CD4-positive, alpha-beta T cell treated with Interferon alpha-2 for 1 hour (primary cell): ENCODE measurements around the gene HS6ST3.
"Not testable (repeated sequence)": the region's sequence is repeated elsewhere in the genome, so short reads cannot be mapped to it uniquely, and the experiment has no call there.

Source experiments
- DNase-seq, 2 donors: peaks; one replicate each; pipeline ENCODE4 v3.0.0-alpha.2; 2020 to 2022

The HS6ST3 gene

GRCh38 chr13:96751089-96751488 lies 661.2 kb downstream of the HS6ST3 start:
- no peak for DNase-seq

- DNase-seq: no peak
Observed at GRCh38 chr13:96762876-96763275, 673.0 kb downstream of the HS6ST3 start.

GRCh38 chr13:96766306-96766705 lies 676.4 kb downstream of the HS6ST3 start:
- no peak for DNase-seq

- no peak for DNase-seq
Observed at GRCh38 chr13:96768524-96768923, 678.6 kb downstream of the HS6ST3 start.

- DNase-seq: no peak
Observed at GRCh38 chr13:96769874-96770273, 680.0 kb downstream of the HS6ST3 start.

- DNase-seq: no peak
Observed at GRCh38 chr13:96771486-96772367, 681.8 kb downstream of the HS6ST3 start.

GRCh38 chr13:96772426-96772825 lies 682.5 kb downstream of the HS6ST3 start:
- DNase-seq: no peak

- not testable (repeated sequence) for DNase-seq
Observed at GRCh38 chr13:96778302-96778701, 688.4 kb downstream of the HS6ST3 start.

- DNase-seq: no peak
Observed at GRCh38 chr13:96779691-96780090, 689.8 kb downstream of the HS6ST3 start.

GRCh38 chr13:96780105-96780504 lies 690.2 kb downstream of the HS6ST3 start:
- DNase-seq: no peak

GRCh38 chr13:96781141-96781540 lies 691.2 kb downstream of the HS6ST3 start:
- DNase-seq: no peak

- DNase-seq: no peak
Observed at GRCh38 chr13:96782186-96782585, 692.3 kb downstream of the HS6ST3 start.

- no peak for DNase-seq
Observed at GRCh38 chr13:96783057-96783456, 693.1 kb downstream of the HS6ST3 start.

- DNase-seq: no peak
Observed at GRCh38 chr13:96783511-96783910, 693.6 kb downstream of the HS6ST3 start.

GRCh38 chr13:96785986-96786385 lies 696.1 kb downstream of the HS6ST3 start:
- no peak for DNase-seq

GRCh38 chr13:96792188-96792587 lies 702.3 kb downstream of the HS6ST3 start:
- no peak for DNase-seq

- DNase-seq: no peak
Observed at GRCh38 chr13:96792736-96793403, 703.0 kb downstream of the HS6ST3 start.

GRCh38 chr13:96793404-96793755 lies 703.5 kb downstream of the HS6ST3 start:
- no peak for DNase-seq

- DNase-seq: no peak
Observed at GRCh38 chr13:96794669-96795068, 704.8 kb downstream of the HS6ST3 start.

- no peak for DNase-seq
Observed at GRCh38 chr13:96795670-96796069, 705.8 kb downstream of the HS6ST3 start.

- DNase-seq: no peak
Observed at GRCh38 chr13:96796091-96796633, 706.3 kb downstream of the HS6ST3 start.

GRCh38 chr13:96797136-96797535 lies 707.2 kb downstream of the HS6ST3 start:
- DNase-seq: no peak

- DNase-seq: no peak
Observed at GRCh38 chr13:96803456-96804100, 713.7 kb downstream of the HS6ST3 start.

- DNase-seq: no peak
Observed at GRCh38 chr13:96804174-96804573, 714.3 kb downstream of the HS6ST3 start.
